Right lobe of liver (tissue), 4 donors: ENCODE measurements around the gene STAP2.

ENCODE experiments used
- POLR2A ChIP-seq: fragments of 450-650 bp; IDR thresholded peaks from one replicate; pipeline ENCODE4 v1.6.1; 2017; ENCODE audit warnings: antibody characterized with exemption, mild to moderate bottlenecking
- TF ChIP-seq, protein P1 (sequence below), 4 donors: fragments of 200-600 bp in 3 of 4; fragments of 450-650 bp in 1 of 4; IDR thresholded peaks; one replicate each; pipeline versions ENCODE4 v1.5.1 to v1.8.0; 2016 to 2022; ENCODE audit warnings: antibody characterized with exemption in 4 of 4, mild to moderate bottlenecking in 2 of 4
- donor health status: DM: no; HTN: no; CAD: no.
- donor health status: DM: no; HTN: no; CAD: no.
- donor health status: DM: no; HTN: yes; CAD: no.

DNA sequence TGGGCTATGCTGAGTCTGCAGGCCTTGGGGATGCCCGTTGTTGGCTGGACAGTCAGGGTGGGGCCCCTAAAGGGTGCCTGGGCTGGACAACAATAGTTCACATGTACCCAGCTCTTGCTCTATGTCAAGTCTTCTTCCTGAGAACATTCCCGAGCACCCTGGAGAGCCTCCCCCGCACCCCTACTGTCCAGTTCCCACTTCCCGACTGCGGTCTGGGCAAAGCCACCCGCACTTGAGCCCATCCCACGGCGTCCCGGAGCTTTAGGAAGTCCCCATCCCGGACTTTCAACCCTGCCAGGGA is 3.6 kb upstream of the STAP2 start:
- TF ChIP-seq, protein P1, sequence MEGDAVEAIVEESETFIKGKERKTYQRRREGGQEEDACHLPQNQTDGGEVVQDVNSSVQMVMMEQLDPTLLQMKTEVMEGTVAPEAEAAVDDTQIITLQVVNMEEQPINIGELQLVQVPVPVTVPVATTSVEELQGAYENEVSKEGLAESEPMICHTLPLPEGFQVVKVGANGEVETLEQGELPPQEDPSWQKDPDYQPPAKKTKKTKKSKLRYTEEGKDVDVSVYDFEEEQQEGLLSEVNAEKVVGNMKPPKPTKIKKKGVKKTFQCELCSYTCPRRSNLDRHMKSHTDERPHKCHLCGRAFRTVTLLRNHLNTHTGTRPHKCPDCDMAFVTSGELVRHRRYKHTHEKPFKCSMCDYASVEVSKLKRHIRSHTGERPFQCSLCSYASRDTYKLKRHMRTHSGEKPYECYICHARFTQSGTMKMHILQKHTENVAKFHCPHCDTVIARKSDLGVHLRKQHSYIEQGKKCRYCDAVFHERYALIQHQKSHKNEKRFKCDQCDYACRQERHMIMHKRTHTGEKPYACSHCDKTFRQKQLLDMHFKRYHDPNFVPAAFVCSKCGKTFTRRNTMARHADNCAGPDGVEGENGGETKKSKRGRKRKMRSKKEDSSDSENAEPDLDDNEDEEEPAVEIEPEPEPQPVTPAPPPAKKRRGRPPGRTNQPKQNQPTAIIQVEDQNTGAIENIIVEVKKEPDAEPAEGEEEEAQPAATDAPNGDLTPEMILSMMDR (IDR thresholded peaks at IDR 0.05) = no peak
- no peak for TF ChIP-seq POLR2A
